Stimulated activated CD8-positive, alpha-beta memory T cell treated with anti-CD3 and anti-CD28 coated beads, Interleukin-15, amount 100 ng/mL, for 24 hours (primary cell): ENCODE data around the gene PVR.
"Not testable (repeated sequence)": the region's sequence is repeated elsewhere in the genome, so short reads cannot be mapped to it uniquely, and the experiment has no call there.

Source experiments
- DNase-seq: peaks from one replicate; pipeline ENCODE4 v3.0.0-alpha.2; 2020; ENCODE audit warnings: low read depth

The PVR gene

DNA sequence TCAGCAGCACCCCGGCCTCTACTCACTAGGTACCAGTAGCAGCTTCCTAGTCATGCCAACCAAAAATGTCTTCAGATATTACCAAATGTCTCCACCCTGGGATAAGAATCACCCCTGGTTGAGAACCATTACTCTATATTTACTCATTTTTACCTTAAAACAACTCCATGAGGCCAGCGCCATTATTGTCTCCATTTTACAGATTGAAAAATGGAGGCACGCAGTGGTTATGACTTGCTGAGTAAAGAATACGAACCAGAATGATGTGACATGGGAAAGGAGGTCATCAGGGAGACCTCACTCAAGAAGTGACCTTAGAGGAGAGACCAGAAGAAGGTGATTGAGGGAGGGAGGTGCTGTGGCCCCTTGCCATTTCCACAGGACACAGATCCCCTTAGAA, 29.8 kb downstream of the PVR start:
- no peak for DNase-seq

DNA sequence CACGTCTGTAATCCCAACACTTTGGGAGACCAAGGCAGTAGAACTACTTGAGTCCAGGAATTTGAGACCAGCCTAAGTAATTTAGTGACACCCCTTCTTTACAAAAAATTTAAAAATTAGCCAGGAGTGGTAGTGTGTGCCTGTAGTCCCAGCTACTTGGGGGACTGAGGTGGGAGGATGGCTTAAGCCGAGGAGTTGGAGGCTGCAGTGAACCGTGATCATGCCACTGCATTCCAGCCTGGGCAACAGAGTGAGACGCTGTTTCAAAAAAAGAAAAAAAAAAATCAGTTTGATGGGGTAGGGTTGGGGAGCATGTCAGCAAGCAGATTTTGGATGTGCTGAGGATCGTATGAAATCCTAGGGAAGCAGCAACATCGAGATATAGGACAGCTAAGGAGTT, 31.8 kb downstream of the PVR start:
- DNase-seq, result no peak

DNA sequence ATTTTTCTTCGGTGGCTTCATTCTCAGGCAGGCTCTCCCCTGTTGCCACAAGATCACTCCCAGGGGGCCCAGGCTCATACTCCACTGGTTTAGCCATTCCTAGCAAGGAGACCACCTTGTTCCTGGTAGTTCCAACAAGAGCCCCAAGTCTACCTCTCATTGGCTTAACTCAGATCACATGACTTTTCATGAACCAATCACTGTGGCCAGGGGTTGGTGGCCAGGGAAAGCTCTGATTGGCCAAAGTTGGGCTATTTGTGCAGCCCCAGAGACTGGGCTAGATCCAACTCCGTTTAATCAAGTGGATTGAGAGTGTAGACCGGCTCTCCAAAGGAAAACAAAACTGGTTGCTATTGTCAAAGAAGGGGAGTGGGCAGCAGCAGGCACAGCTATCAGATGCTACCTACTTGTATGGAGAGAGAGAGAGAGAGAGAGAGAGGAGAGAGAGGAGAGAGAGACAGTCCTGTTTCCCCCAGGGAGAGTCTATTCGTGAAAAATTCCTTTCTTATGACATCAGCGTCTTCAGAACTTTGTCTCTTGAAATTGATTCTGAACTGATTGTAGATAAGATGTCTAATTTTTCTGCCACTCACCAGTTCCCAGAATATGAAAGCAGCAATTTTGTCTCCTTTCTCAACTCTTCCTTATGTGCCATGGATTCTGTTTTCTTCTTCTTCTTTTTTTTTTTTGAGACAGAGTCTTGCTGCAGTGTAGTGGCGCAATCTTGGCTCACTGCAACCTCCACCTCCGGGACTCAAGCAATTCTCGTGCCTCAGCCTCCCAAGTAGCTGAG, 33.5 kb downstream of the PVR start:
- no peak for DNase-seq

DNA sequence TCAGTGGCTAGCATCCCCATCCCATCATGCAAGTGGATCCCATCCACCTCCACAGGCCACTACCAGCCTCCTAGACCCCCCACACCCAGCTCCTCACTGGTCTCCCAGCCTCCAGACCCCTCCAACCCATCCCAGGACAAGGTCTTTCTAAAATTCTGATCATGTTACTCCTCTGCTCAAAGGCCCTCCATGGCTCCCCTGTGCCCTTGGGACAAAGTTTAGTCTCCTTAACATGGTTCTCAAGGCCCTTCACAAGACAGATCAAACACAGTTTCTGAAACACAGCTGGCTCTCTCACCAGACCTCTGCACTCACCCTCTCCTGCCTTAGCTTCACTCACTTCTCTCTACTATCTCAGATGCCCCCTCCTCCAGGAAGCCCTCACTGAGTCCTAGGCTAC, 36.8 kb downstream of the PVR start:
- no peak for DNase-seq

DNA sequence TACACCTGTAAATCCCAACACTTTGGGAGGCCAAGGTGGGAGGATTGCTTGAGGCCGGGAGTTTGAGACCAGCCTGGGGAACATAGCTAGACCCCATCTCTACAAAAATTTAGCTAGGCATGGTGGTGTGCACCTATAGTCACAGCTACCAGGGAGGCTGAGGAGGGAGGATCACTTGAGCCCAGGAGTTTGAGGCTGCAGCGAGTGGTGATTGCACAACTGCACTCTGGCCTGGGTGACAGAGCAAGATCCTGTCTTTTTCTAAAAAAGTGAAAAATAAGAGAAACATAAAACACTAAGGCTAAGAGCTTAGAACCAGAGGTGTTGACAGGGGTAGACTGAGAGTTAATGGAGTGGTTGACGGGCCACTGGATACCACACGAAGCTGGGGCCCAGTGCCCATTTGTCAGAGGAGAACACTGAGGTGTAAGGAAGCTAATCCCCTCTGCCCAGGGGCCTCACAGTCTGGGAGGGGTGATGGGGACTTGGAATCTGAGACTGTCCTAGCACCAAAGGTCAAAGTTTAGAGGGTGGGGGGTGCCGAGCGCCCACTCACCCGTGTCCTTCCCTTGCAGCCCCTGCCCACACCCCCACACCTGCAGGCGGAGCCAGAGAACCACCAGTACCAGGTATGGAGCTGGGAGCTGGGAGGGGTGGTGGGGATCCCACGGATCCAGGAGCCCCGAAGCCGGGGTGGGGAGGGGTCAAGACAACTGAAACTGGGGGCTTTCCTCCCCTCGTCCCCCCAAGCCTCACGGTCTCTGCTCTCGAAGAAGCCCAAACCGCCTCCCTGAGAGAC, 38.5 kb downstream of the PVR start:
- DNase-seq, result no peak

DNA sequence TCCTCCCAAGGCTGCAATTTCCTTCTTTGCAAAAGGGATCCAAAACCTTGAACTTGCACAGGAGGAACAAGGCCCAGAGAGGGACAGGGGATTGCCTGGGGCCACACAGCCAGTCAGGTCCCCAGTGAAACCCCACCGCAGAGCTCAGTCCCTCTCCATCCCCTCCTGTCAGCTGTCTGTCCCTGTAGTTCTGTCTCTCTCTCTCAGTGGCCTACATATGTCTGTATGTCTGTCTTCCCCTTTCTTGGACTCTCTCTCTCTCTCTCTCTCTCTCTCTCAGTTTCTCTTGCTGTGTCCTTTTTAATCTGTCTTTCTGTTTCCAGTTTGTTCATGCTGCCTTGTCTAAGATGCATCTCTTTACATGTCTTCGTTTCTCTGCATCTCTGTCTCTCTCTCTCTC, 39.1 kb downstream of the PVR start:
- DNase-seq, result no peak

DNA sequence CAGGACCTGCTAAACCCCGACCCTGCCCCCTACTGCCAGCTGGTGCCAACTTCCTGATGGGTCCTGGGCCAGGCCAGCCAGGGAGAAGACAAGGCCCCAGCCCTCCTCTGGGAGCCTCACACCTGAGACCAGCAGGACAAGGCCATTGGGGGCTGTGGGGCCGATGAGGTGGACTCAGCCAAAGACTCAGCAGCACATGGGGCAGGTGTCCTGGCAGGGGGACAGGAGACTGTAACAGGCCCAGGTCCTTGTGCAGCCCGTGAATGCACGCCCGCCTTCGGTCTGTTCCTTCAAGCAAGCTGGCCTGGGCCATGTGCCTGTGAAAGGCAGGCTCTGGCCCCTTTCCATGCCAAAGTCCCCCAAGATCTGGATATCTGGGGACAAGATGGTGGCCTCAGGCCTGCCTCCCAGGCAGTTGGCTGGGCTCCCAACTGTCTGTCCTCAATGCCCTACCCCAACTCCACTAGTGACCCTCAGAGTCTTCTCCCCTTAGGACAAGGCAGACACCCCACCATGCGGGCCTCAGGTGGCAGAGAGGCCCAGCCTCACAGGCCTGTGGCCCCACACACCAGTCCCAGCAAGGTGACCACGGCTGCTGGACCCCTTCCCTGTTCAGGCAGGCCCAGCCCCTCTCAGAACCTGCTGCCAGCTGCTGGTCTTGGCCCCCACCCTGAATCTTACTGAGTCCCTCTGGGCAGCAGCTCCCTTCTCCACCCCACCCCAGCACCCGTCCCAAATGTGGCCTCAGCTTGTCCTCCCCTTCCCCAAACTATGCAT, 39.9 kb downstream of the PVR start:
- DNase-seq, result no peak

DNA sequence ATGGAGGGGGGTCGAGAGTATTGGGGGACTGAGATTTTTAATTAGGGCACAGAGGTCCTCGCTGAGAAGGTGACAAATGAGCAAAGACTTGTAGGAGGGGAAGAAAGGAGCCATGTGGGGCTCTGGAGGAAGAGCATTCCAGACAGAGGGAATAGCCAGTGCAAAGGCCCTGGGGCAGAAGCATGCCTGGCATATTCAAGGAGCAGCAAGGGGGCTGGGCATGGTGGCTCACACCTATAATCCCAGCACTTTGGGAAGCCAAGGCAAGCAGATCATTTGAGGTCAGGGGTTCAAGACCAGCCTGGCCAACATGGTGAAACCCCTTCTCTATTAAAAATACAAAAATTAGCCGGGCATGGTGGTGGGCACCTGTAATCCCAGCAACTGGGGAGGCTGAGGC, 40.7 kb downstream of the PVR start:
- not testable (repeated sequence) for DNase-seq

DNA sequence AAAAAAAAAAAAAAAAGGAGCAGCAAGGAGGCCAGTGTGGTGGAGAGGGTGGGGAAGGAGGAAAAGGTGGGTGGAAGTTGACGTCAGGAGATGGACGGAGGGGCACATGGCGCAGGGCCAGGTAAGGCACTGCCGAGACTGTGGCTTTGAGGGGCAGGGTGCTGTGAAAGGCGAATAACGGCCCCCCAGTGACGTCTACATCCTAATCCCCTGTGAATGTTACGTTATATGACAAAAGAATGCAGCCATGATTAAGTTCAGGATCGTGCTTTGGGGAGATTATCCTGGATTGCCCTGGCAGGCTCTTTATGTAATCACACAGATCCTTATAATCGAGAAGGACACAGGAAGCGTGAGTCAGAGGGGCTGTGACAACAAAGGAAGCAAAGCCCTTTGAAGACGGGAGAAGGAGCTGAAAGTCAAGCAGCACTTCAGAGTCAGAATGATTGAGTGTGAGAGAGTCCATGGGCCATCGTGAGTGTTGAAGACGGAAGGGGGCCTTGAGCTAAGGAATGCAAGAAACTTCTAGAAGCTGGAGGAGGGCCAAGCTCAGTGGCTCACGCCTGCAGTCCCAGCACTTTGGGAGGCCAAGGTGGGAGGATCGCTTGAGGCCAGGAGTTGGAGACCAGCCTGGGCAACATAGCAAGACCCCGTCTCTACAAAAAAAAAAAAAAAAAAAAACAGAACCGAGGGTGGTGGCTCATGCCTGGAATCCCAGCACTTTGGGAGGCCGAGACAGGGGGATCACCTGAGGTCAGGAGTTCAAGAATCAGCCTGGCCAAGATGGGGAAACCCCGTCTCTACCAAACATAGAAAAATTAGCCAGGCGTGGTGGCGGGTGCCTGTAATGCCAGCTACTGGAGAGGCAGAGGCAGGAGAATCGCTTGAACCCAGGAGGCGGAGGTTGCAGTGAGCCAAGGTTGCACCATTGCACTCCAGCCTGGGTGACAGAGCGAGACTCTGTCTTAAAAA, 41.5 kb downstream of the PVR start:
- no peak for DNase-seq

DNA sequence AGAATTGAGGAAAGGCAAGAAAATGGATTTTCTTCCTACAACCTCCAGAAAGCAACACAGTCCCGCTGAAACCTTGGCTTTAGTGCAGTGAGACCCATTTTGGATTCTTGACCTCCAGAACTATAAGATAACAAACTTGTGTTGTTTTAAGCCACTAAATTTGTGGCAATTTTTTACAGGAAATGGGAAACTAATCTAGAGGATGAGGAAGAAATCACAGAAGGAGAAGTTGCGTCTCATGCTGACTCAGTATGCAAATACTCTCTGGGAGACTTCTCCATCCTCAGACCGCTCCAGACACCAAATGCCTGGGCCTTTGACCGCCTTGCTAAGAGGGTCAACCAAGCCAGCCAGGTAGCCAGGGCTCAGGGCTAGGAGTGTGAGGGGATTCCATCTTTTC, 42.2 kb downstream of the PVR start:
- no peak for DNase-seq

DNA sequence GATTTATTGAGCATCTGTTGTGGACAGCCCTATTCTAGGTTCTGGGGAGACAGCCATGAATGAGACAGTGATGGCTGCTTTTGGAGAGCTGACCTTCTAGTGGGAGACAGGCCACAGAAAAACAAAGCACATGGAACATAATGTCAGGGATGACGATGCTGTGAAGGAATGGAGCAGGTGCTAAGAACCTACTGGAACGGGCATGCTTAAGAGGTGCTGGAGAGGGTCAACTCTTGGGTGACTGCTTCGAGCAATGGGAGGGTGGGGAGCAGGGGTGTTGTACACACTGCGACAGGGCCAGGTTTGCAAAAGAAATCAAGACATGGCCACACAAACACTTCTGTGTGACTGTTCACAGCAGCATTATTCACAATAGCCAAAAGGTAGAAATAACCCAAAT, 43.2 kb downstream of the PVR start:
- DNase-seq, result no peak

DNA sequence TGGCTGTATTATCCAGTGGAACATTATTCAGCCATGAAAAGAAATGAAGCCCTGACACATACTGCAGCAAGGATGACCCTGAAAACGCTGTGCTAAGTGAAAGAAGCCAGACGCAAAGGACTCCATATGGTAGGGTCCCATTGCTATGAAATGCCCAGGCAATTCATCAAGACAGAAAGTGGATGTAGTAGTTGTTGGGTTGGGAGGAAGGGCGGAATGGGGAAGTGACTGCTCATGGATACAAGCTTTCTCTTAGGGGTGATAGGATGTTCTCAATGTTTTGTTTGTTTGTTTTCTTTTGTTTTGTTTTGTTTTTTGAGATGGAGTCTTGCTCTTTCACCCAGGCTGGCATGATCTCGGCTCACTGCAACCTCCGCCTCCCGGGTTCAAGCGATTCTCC, 44.2 kb downstream of the PVR start:
- no peak for DNase-seq

DNA sequence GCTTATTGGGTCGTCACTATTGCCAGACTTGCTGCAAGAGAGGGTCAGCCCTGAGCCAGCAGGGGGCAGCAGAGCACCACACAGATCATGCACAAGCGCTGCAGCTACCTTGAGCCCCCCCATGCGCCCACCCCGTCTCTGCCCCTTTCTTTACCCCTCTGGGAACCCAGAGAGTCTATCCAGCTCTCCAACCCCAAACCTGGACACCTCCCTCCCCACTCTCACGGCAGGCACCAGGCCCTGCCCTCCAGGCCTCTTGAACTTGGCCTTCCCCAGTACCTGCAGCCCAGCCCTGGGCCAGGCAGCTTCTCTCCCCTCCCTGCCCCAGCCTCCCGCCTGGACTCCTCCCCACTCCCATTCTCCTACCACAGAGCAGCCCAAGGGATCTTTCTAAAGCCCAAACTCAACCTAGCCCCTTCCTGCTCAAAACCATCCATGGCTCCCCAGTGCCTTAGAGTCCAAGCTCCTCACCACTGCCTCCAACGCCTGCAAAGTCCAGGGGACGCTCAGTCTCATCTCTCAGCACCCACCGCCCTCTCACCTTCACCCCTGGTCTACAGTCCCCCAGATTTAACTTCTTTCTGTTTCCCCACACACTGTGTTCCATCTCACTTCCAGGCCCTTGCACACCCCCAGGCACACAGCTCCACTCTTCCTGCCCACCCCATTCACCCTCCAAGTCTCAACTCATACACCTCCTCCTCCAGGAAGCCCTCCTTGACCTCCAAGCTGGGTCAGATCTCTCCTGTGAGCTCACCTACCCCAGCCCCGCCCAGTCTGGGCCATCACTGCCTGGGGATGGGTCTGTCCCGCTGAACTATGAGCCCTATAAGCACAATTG, 45.8 kb downstream of the PVR start:
- peak; percentile 73 for DNase-seq

DNA sequence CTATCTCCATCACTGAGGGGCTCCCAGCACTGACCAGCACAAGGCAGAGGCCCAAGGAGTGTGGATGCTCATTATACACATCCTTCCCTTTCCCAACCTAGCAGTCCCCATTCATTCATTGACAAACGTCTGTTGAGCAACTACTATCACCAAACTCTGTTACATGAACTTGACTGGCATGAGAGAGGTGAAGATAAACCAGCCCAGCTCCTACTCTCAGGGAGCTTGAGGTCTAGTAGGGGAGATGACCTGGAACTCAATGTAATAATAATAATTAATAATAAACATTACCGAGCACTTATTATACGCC, 46.4 kb downstream of the PVR start:
- no peak for DNase-seq

DNA sequence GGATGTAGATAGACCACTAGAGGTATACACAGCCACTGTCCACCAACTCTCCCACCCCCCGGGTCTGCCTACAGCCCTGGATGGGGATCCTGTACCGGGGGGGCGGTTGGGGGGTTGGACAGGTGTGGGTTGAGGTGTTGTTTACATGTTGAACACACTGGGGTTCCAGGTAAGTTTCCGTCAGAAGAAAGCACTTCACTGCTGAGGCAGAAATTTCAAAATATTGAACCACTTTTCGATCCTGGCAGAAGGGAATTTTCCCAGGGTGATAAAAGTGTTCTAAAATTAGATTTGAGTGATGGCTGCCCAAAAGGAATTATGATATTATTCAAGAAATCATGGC, 48.6 kb downstream of the PVR start:
- DNase-seq, result no peak

DNA sequence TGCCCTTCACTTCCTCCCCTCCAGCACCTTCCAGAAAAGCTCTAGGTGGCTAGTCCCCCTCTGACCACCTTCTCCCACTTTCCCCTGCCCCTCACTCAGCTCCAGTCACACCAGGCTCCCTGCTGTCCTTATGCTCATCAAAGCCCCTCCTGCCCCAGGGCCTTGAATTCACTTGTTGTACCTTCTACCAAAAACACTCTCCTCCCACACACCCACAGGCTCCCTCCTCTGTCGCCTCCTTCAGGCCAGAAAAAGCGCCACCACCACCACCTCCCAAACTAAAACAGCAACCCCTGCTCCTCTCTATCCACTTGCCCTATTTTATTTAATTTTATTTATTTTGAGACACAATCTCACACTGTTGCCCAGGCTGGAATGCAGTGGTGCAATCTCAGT, 50.5 kb downstream of the PVR start:
- no peak for DNase-seq

DNA sequence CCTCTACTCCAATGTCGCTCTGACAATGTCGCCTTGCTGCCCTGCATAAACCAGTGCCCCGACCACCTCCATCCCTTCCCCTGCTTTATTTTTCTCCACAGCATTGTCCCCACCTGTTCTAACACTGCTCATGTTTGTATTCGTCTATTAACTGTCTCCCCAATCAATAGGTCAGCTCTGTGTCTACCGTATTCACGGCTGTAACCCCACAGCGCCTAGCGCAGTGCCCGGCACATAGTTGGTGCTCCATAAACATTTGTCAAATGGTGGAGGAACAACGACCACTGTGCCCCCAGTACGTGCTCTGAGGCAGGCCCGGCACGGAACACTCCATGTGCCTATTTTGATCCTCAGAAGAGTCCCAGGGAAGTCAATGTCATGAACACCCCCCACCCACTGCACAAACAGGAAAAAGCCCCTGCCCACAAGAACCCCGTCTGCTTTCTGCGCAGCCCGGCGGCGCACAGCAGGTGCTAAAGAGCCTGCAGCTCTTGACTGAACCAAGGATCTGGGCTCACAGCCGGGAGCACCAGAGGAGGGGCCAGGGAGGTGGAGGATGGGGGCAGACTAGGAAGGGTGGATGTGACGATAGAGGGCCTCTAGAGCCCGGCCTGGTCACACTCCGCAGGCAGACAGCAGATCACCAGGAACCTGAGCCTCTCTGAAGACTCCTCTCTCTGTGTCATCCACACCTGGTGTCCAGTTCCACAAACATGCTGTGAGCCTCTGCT, 53.4 kb downstream of the PVR start:
- DNase-seq, result no peak

DNA sequence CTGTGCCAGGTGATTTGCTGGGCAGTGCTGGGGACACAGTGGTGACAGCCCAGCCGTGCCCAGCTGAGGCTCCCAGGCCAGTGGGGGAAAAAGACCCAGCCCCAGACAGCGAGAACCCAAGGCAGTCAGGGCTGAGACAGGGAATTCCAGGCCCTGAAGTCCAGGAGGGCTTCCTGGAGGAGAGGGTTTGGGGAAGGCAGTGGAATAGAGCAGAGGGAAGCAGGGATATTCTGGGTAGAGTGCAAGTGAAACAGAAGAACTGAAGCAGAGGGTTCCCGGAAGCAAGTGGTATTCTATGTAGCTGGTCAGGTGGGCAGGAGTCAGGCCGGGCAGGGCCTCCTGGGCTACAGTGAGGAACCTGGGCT, 53.9 kb downstream of the PVR start:
- DNase-seq, result no peak

DNA sequence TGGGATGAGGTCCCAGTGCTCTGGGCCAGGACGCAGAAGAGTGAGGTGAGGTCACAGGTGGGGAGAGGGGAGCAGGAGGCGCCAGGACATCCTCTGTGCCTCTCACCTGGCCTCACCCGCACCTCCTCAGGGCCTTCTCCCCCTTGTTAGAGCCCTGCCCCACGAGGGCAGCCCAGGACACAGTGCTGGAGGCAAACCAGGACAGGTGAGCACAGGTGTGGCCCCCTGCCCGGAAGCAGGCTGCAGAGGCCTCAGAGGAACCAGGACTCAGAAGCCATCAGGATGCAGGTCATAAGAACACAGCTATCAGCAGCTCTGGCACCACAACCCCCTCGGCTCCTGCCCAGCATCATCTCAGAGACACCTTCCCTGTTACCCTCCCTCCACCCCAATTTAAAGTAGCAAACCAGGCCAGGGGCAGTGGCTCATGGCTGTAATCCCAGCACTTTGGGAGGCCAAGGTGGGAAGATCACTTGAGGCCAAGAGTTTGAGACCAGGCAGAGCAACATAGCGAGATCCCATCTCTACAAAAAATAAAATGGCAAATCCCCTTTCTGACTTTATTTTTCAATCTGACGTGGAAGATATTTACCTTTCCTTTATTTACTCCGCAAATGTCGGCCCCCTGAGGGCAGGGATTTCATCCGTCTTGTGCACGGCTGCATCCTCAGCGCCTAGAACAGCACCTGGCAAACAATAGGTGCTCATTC, 54.9 kb downstream of the PVR start, which contains the start of gene CEACAM16:
Gene CEACAM16, plus strand, starts transcription at position 660 of the 710 bp plus-strand sequence. CDS start 2,306 bp downstream, outside the sequence.
- DNase-seq, result no peak

DNA sequence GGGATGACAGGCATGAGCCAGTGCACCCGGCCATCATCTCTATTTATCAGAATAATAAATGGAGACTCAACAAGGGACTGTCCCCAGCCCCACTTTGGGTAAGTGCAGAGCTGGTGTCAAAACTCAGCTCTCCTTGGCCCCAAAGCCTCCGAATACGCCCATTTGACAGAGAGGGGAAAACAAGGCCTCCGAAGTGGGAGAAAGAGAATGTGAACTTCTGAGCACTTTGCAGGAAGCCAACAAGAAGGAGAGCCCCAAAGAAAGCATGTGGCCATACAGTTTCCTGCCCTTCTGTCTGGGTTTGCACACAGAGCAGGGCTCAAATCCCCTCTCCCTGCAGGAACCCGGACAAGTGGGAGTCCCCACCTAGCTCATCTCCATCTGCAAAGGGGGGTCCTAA, 56.8 kb downstream of the PVR start:
- DNase-seq, result no peak
